M059J (cell line): ENCODE data around the gene MXI1. TPM values are rescaled to one million over a fixed set of nuclear protein-coding genes. Genes with fewer than 3 reads are reported as not detected.
"Not testable (repeated sequence)": the region's sequence is repeated elsewhere in the genome, so short reads cannot be mapped to it uniquely, and the experiment has no call there.

ENCODE experiments used
- DNase-seq: peaks from one replicate; pipeline ENCODE4 v3.0.0-alpha.2; 2012; ENCODE audit warnings: low read depth
- total RNA-seq: library from RNA; depleted of rRNA; stranded (reverse); fragments of >200 nt; shearing (Covaris generic); gene quantifications from 2 replicates; pipeline ENCODE4 v1.2.3, GENCODE V29; 2014

Gene MXI1
- total RNA-seq, 1 experiment from 2014 or later = 14.4 TPM

DNA sequence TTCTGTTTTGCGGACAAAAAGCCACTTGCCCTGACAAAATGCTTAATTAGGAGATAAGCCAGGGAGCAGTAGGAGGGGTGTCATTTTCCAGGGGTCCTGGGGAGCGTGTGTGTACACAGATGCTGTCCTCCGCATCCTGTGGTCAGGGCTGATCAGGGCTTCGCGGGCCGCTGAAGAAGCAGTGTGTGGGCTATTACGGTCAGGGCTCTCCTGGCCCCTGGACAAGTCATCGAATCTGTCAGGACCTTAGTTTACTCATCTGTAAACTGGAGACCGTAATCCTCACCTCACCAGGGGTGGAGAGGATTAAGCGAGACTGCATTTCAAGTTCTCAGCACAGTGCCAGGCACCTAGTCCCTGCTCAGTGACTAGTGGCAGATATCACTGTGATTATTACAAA, 26.0 kb upstream of the MXI1 start:
- DNase-seq = no peak

DNA sequence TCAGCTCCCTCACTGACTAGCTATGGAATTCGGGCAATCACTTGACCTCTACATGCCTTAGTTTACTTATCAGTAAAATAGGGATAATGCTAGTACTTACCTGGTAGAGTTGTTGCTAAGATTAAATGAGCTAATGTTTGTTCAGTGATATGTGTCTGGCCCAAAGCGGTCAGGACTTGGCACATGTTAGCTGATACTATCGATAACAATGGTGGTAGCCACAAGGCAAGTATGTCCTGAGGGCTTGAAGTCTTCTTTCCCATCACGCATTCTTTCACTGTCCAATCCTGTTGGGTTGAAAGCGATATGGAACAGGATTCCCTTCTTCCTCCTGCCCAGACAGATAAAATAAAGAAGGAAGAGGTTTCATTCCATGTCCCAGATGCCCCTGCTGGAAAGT, 25.5 kb upstream of the MXI1 start:
- DNase-seq = no peak

GRCh38 chr10:110184398-110184797, 23.0 kb upstream of the MXI1 start:
- no peak for DNase-seq

DNA sequence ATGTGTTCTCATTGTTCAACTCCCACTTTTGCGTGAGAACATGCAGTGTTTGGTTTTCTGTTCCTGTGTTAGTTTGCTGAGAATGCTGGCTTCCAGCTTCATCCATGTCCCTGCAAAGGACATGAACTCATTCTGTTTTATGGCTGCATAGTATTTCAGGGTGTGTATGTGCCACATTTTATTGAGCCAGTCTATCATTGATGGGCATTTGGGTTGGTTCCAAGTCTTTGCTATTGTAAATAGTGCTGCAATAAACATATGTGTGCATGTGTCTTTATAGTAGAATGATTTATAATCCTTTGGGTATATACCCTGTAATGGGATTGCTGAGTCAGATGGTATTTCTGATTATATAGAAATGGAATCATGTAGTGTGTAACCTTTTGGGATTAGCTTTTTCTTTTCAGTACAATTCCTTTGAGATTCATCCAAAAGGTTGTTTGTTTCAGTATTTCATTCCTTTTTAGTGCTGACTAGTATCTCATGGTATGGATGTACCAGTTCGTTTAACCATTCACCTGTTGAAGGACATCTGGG, 21.7 kb upstream of the MXI1 start:
- DNase-seq = not testable (repeated sequence)

- DNase-seq = no peak
Observed at GRCh38 chr10:110190170-110190569, 17.2 kb upstream of the MXI1 start.

DNA sequence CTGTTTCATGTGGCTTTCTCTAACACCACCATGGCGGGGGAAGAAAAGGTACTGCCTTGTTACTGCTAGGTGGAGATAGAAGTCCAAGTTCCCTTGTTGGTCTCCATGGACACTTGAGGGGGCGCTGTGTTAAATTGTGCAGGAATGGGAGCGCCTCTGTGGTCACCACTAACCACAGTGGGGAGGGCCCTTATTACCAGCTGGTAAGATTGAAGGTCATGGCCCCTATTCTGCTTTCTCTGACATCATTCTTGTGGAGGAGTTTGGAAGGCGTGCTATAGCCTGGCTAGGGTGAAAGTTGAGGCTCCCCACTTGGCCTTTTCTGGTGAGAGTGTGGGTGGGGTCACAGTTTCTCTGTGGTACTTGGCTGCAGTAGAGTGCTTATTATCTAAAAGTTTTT, 14.9 kb upstream of the MXI1 start:
- DNase-seq = no peak

DNA sequence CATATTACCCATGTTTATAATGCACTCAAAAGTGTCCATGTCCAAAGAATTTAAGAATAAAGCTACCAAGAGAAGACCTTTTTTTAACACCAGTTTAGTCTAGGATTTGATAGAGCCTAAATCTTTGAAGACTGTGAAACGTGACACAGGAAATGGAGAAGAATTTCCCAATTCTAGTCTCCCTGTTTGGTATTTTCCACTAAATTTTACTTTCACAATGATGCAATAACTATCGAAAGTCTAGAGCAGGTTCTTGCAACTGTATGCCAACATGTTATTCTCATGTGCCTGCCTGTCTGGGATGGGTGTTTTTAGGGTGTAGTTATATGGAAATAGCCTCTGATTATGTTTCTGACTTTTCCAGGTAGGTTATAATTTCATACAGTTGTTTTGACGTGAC, 6.9 kb upstream of the MXI1 start:
- no peak for DNase-seq

DNA sequence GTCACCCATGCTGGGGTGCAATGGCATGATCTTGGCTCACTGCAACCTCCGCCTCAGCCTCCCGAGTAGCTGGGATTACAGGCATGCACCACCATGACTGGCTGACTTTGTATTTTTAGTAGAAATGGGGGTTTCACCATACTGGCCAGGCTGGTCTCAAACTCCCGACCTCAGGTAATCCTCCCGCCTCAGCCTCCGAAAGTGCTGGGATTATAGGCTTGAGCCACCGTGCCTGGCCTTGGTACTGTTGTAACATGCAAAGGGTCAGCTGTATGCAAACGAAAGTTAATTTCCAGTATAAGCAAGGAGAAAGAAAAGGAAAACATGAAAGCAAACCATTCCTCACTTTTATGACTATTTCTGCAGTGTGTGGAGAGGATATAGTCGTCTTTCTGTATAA, 6.4 kb upstream of the MXI1 start:
- not testable (repeated sequence) for DNase-seq

- DNase-seq = no peak
Observed at GRCh38 chr10:110203500-110204455, 3.6 kb upstream of the MXI1 start.

- no peak for DNase-seq
Observed at GRCh38 chr10:110205051-110205675, 2.2 kb upstream of the MXI1 start.

GRCh38 chr10:110207805-110208613, 604 bp downstream of the MXI1 start:
- DNase-seq = peak; percentile 45

DNA sequence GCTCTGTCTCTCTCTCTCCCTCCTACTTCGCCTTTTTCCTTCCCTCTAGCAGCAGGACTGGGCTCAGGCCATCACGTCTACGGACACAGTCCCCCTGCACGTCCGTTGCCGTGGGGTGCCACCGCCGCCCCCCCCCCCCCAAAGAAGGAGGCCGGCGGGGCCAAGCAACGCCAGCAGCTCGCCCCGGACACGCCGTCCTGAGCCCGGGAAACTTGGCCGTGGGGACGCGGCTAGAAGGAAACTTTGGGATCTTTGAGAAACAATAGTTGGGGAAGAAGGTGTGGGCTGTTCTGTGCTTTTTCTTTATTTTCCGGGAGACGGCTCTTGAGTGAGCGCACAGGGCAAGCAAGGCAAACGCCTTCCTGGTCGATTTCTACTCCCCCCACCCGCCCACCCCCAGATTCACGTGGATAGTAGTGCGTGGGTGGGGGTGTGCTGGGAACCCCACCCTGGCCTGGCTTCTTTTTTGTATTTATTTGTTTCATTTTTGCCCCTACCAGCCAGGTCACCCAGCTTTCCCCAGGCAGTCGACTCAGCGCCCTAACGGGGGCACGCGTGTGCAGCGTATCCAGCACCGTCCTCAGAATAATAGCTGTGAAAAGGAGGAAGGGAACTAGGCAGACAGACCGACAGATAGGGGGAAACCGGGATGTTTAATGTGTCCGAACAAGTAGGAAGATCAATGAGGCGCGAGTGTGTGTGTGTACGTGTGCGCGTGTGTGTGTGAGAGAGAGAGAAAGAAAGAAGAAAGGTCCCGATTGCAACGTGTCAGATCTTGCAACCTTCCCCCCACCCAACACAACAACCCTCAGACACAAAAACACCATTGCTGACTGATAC, 1.4 kb downstream of the MXI1 start:
- peak; percentile 52 for DNase-seq

- peak; percentile 80 for DNase-seq
Observed at GRCh38 chr10:110209454-110209925, 2.1 kb downstream of the MXI1 start.

DNA sequence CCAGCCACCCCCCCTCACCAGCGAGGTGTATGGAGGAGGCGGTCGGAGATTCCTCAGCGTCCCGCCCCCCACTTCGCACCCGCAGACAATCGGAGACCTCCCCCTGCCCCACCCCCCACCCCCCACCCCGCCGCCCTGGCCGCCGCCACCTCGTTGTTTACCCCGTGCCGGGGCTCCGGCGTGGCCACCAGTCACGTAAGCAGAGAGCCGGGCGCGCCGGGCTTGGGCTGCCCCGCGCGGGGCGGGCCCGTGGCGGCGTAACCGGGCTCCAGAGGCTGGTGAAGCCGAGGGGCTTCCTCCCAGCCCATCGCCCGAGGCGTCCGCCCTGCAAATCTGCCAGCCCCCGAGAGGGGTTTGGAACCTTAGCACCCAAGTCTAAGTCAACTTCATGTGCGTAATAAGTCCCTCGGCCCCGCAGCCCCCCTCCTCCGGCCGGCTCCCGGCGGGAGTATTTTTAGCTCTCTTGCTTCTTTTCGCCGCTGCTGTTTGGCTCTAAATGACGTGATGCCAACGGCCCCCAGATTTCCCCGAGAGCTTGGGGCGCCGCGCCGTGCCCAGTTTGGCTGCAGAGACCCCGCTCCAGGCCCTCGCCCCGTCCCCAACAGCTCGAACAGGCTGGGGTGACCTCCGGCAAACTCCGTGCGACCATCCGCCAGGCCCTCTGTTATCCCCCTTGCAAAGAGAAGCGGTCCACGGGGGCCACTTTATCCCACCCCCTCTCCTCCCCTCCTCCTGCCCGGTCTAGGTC, 2.7 kb downstream of the MXI1 start:
- DNase-seq = peak; percentile 51

DNA sequence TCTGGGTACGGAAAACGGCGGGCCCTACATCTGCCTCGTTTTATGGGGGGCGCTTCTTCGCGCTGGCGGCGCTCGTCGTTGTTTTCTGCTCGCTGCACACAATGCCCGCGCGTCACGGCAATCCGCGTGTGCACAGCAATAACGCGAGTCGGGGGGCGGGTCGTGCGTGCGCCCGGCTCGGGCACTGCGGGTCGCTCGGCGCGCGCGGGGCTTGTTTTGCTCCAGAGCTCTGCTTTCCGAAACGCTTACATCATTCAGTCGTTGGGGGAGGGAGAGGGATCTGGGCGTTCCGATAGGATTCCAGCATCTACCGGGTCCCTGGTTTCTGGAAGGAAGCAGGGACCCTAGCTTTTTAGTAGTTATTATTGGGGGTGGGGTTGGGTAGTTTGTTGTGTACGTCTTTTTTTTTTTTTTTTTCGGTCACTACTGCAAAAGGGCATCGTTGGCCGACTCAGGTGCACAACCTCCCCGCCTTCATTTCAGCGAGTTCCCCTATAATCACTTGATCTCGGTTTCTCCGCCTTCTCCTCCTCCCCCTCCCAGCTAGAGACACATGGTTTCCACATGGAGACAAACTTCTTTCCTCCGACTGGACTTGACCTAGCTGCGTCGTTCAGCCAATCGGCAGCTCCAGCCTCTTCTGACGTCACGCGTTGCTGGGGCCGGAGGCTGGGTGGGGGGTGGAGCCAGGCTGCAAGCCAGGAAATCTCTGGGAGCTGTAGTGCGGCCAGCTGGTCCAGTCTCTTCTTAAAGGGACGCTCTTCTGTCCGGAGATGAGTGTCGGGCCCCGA, 3.5 kb downstream of the MXI1 start:
- DNase-seq = peak; percentile 97

- DNase-seq = no peak
Observed at GRCh38 chr10:110211465-110211843, 4.0 kb downstream of the MXI1 start.

DNA sequence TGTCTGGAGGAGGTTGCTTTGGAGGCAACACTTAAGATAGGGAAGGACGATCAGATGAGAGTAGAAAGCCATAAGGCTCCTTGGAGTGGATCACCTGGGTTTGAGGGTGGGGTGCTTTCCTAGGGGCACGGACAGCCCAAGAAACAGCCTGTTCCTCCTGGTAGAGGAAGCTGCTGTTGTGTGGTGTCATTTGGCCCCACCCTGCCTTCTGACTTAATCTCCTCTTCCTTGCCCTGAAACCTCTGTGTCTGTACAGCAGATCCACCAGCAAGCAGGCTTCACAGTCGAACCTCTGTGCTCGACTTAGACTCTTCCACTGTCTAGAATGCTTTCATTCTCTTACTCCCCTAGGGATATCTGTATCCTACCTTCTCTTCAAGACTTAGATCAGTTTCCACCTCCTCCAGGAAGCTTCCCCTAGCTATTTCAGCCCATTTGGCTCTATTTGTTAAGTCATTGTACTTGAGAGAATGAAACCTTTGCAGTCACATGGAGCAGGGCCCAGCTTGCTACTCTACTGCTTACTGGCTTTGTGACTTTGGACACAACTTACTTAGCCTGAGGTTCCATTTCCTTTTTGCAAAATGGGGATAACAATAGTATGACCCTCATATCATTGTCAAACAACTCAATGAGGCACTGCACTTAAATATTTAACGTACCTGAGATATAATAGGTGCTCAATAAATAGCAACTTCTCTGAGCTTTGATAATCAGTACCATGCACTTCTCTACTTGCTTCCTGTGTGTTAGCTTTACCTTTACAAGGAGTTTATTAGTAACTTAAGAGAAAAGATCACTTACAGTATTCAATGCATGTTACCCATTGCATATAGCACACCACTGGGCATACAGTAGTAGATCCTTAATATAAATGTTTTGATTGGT, 5.0 kb downstream of the MXI1 start:
- no peak for DNase-seq

DNA sequence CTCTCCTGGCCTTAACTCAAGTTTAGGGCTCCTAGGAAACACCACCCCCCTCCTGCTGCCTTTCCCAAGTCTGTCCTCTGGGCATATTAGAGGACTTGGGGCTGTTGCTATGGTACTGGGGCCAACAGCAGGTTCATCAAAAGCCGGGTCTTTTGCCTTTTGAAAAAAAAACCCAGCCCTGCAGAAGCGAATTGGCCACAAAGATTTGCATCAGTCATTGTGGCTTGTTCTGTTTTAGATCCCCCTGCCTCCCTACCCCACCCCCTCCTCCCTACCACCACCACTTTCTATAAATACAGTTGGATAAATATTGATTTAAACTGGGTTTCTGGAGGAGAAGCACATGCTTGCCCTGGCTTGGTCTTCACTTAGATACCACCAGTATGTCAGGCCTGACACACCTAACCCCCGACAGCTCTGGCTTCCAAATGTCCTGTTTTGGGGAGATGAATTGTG, 7.0 kb downstream of the MXI1 start:
- peak; percentile 32 for DNase-seq
